Skeletal muscle tissue (tissue), 4 donors: ENCODE measurements around the gene RAPGEF6. TPM values are rescaled to one million over a fixed set of nuclear protein-coding genes. Genes with fewer than 3 reads are reported as not detected.

Experiments used
- H3K27ac ChIP-seq: one replicate; pipeline ENCODE4 v1.7.0; 2013; ENCODE audit warnings: mild to moderate bottlenecking, low read depth, low read length, inconsistent platforms
- H3K27me3 ChIP-seq, 3 donors: one replicate each; pipeline ENCODE4 v1.7.0; 2013; ENCODE audit warnings: low read length in 3 of 3; ENCODE audit not compliant: control insufficient read depth in 3 of 3, insufficient read depth in 3 of 3
- H3K36me3 ChIP-seq, 3 donors: one replicate each; pipeline ENCODE4 v1.7.0; 2013; ENCODE audit warnings: low read length in 3 of 3; ENCODE audit not compliant: control insufficient read depth in 3 of 3, insufficient read depth in 3 of 3
- H3K4me1 ChIP-seq, 3 donors: one replicate each; pipeline ENCODE4 v1.7.0; 2013; ENCODE audit warnings: low read length in 3 of 3, mild to moderate bottlenecking in 3 of 3; ENCODE audit not compliant: control insufficient read depth in 3 of 3, insufficient read depth in 3 of 3
- H3K4me3 ChIP-seq, 3 donors: one replicate each; pipeline ENCODE4 v1.7.0; 2013; ENCODE audit warnings: low read length in 3 of 3
- H3K9ac ChIP-seq, 3 donors: one replicate each; pipeline ENCODE4 v1.7.0; 2013; ENCODE audit warnings: low read length in 3 of 3, mild to moderate bottlenecking in 3 of 3, moderate library complexity in 2 of 3, low read depth in 1 of 3
- H3K9me3 ChIP-seq, 3 donors: one replicate each; pipeline ENCODE4 v1.7.0; 2013; ENCODE audit warnings: low read length in 3 of 3; ENCODE audit not compliant: control insufficient read depth in 3 of 3
- total RNA-seq: library from RNA; depleted of rRNA; stranded (reverse); fragments of >200 nt; gene quantifications from one replicate; pipeline ENCODE4 v1.2.3, GENCODE V29; 2014
- donor health status: Osteomylitis.

Gene RAPGEF6
- total RNA-seq, 1 donor from 2014 or later, result 29.7 TPM

GRCh38 chr5:131644822-131645221 lies 9.8 kb upstream of the RAPGEF6 start:
- Histone ChIP-seq H3K4me3 (no peak overlapping the region), H3K9me3 (no peaks in the 10 kb centered on the region), H3K27me3 (no peaks in the 10 kb centered on the region), H3K9ac (no peak overlapping the region), H3K27ac (no peak overlapping the region), H3K4me1 (no peaks in the 10 kb centered on the region), H3K36me3 (peaks cover 6 to 25% (median 14%) of the 10 kb centered on the region in 3 donors)

- Histone ChIP-seq H3K36me3 (peaks cover 6 to 25% (median 14%) of the 10 kb centered on the region in 3 donors), H3K9ac (no peak overlapping the region), H3K4me1 (no peaks in the 10 kb centered on the region), H3K9me3 (no peaks in the 10 kb centered on the region), H3K27ac (no peak overlapping the region), H3K4me3 (no peak overlapping the region), H3K27me3 (no peaks in the 10 kb centered on the region)
Observed at GRCh38 chr5:131644370-131644769, 9.3 kb upstream of the RAPGEF6 start.

GRCh38 chr5:131641494-131641893 lies 6.5 kb upstream of the RAPGEF6 start:
- H3K36me3 ChIP-seq, result peaks cover 0 to 18% (median 7%) of the 10 kb centered on the region in 3 donors
- no peak overlapping the region for H3K27ac ChIP-seq
- H3K9me3 ChIP-seq, result no peaks in the 10 kb centered on the region
- no peak overlapping the region for H3K4me3 ChIP-seq
- H3K4me1 ChIP-seq, result no peaks in the 10 kb centered on the region
- H3K27me3 ChIP-seq, result no peaks in the 10 kb centered on the region
- no peak overlapping the region for H3K9ac ChIP-seq

- Histone ChIP-seq H3K4me3 (no peak overlapping the region), H3K9ac (no peak overlapping the region), H3K36me3 (peaks cover 0 to 12% (median 7%) of the 10 kb centered on the region in 3 donors), H3K27me3 (no peaks in the 10 kb centered on the region), H3K9me3 (no peaks in the 10 kb centered on the region), H3K27ac (no peak overlapping the region), H3K4me1 (peaks cover 0 to 7% (median 5%) of the 10 kb centered on the region in 3 donors)
Observed at GRCh38 chr5:131640043-131640856, 5.2 kb upstream of the RAPGEF6 start.

- Histone ChIP-seq H3K4me3 (no peak overlapping the region), H3K4me1 (peaks cover 1 to 13% (median 5%) of the 10 kb centered on the region in 3 donors), H3K27ac (no peak overlapping the region), H3K36me3 (peaks cover 0 to 7% (median 0%) of the 10 kb centered on the region in 3 donors), H3K9ac (no peak overlapping the region), H3K27me3 (no peaks in the 10 kb centered on the region), H3K9me3 (no peaks in the 10 kb centered on the region)
Observed at GRCh38 chr5:131639148-131639547, 4.1 kb upstream of the RAPGEF6 start.

GRCh38 chr5:131637694-131638093 lies 2.7 kb upstream of the RAPGEF6 start:
- peaks cover 0 to 3% (median 0%) of the 10 kb centered on the region in 3 donors for H3K36me3 ChIP-seq
- no peak overlapping the region for H3K27ac ChIP-seq
- H3K9ac ChIP-seq, result no peak overlapping the region
- peaks cover 7 to 20% (median 9%) of the 10 kb centered on the region in 3 donors for H3K4me1 ChIP-seq
- H3K27me3 ChIP-seq, result no peaks in the 10 kb centered on the region
- H3K4me3 ChIP-seq, result no peak overlapping the region
- no peaks in the 10 kb centered on the region for H3K9me3 ChIP-seq

- H3K27me3 ChIP-seq, result no peaks in the 10 kb centered on the region
- peak overlapping the region; percentile 96 to 99 (median 97) for H3K4me3 ChIP-seq
- no peaks in the 10 kb centered on the region for H3K9me3 ChIP-seq
- peak overlapping the region; percentile 93 to 97 (median 97) for H3K9ac ChIP-seq
- H3K36me3 ChIP-seq, result no peaks in the 10 kb centered on the region
- peak overlapping the region; percentile 99 for H3K27ac ChIP-seq
- H3K4me1 ChIP-seq, result peaks cover 8 to 28% (median 20%) of the 10 kb centered on the region in 3 donors
Observed at GRCh38 chr5:131635684-131636572, 899 bp upstream of the RAPGEF6 start.

GRCh38 chr5:131634666-131634995 lies 398 bp downstream of the RAPGEF6 start:
- Histone ChIP-seq H3K36me3 (no peaks in the 10 kb centered on the region), H3K9me3 (no peaks in the 10 kb centered on the region), H3K9ac (peak overlapping the region; percentile 97 to 98 (median 97)), H3K27ac (peak overlapping the region; percentile 99), H3K27me3 (no peaks in the 10 kb centered on the region), H3K4me3 (peak overlapping the region; percentile 96 to 99 (median 97)), H3K4me1 (peaks cover 8 to 32% (median 20%) of the 10 kb centered on the region in 3 donors)

- Histone ChIP-seq H3K9ac (peak overlapping the region; percentile 97 to 98 (median 97)), H3K27me3 (no peaks in the 10 kb centered on the region), H3K36me3 (no peaks in the 10 kb centered on the region), H3K9me3 (no peaks in the 10 kb centered on the region), H3K4me1 (peaks cover 8 to 32% (median 20%) of the 10 kb centered on the region in 3 donors), H3K27ac (peak overlapping the region; percentile 99), H3K4me3 (peak overlapping the region; percentile 96 to 99 (median 97))
Observed at GRCh38 chr5:131634238-131634637, 791 bp downstream of the RAPGEF6 start.
